ENCODE results near the gene HPF1.
"Not testable (repeated sequence)": the region's sequence is repeated elsewhere in the genome, so short reads cannot be mapped to it uniquely, and the experiment has no call there.

HPF1 gene

GRCh38 chr4:169738604-169739003 is 19.1 kb downstream of the HPF1 start:
- not testable (repeated sequence) for DNase-seq (ENCODE audit: low spot score)

GRCh38 chr4:169730564-169730963 is 27.2 kb downstream of the HPF1 start:
- no peak for DNase-seq (ENCODE audit: low spot score)

DNA sequence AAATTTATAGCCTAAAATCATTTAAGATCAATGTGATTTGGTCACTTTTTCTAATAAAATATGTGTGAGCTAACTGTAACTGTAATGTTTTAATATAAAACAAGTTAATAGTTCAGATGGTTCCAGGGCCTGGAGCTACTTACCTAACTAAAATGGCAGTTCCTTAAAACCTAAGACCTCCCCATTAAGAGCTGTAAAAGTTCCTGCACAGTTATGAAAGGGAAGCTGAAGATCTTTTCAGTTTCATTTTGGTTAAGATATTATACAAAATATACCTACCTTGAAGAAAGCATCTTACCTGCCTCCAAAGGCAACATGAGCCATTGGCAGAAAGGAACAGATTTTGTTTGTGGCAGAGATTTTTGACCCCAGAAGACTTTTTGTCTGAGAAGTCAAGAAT is 30.1 kb downstream of the HPF1 start:
- no peak for DNase-seq (ENCODE audit: low spot score)

DNA sequence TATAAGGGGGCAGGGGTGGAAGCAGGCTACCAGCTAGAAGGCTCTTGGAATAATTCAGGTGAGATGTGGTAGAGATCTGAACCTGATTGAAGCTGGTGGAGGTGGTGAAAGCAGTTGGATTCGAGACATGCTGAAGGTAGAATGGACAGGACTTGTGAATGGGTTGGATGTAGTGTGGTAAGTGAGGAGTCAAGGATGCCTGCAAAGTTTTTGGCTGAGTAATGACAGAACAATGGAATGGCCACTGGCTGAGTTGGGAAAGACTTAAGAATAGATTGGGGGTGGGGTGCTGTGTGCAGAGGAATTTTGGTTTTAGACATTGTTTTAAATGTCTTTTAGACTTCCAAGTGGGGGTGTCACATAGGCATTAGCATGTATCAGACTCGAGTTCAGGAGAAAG is 33.5 kb downstream of the HPF1 start:
- no peak for DNase-seq (ENCODE audit: low spot score)

GRCh38 chr4:169723207-169723965 is 34.4 kb downstream of the HPF1 start:
- DNase-seq (ENCODE audit: low spot score): peak; percentile 20

GRCh38 chr4:169720529-169720928 is 37.2 kb downstream of the HPF1 start:
- no peak for DNase-seq (ENCODE audit: low spot score)

GRCh38 chr4:169716677-169717076 is 41.1 kb downstream of the HPF1 start:
- DNase-seq (ENCODE audit: low spot score): no peak

GRCh38 chr4:169715826-169716225 is 41.9 kb downstream of the HPF1 start:
- DNase-seq (ENCODE audit: low spot score): no peak

DNA sequence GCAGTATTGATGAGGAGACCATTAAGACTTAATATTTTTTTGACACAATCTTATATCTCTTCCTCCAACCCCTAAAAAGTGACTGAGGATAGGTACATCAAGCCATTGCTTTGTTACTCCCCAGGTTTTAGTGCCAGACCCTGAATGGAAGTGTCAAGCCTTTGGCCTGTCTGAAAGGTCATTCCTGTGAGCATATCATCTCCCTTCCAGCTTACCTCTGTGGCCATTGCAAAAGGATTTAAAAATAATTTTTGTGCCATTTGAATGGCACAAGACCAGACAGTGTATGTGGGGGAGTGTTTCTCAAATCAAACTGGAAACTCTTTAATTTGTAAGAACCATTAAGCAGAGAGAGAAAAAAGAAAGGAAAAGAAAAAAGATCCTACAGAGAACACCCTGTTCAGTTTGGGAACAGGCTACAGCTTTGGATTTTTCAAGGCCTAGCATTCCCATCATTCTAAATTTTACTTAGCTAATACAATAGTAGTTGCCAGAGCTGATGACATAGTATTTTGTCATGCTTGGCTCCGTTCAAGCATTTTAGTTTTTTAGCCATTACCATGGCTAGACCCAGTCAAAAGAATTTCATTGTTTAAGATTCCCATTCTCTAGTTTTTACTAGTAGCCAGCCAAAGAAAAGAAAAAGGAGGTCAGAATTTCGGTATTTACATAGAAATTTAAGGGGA is 49.6 kb downstream of the HPF1 start:
- peak; percentile 3 for DNase-seq (ENCODE audit: low spot score)

DNA sequence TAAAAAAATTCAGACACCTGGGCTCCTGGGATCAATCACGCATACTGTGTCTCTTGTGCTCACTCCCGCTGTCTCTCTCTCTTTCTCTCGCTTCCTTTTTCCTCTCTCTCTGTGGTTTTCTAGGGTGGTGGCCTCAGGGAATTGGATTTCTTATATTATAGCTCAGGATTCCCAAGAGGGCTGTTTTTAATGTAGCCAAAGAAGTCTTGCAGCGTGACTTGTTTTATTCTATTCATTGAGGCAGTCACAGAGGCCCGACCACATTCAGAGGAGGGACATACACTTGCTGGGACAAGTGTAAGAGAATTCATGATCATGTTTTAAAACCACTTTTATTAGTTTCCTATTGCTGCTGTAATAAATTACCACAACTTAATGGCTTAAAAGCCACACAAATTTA is 59.4 kb downstream of the HPF1 start:
- no peak for DNase-seq (ENCODE audit: low spot score)

- no peak for DNase-seq (ENCODE audit: low spot score)
Observed at GRCh38 chr4:169690787-169691186, 67.0 kb downstream of the HPF1 start.

DNA sequence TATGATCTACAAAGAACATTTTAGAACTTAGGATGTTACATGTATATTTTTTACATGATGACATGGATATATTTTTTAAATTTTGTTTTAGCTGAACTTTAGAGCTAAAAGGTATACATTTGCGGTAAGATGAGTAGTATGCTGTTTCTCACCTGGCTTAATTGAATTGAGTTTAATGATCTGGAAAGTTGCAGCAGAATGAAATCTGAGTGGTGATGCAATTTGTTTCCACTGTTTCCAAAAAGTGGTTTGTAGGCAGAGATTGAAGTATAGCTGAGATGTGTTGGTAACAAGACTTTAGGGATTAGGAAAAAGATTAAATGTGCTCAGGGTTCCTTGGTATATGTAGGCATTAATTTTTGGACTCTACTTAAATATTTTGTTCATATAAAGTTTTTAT is 68.1 kb downstream of the HPF1 start:
- no peak for DNase-seq (ENCODE audit: low spot score)

GRCh38 chr4:169682372-169683047 is 75.2 kb downstream of the HPF1 start:
- no peak for DNase-seq (ENCODE audit: low spot score)

Measured in globus pallidus (tissue), 1 donor.